Parathyroid adenoma (tissue), 2 donors: ENCODE data around the gene A1CF.

Experiments used
- H2AFZ ChIP-seq: fragments of 300-600 bp; sonication (generic); one replicate; pipeline ENCODE4 v1.7.0; 2017; ENCODE audit warnings: antibody characterized with exemption, mild to moderate bottlenecking
- H3K27ac ChIP-seq: fragments of 300-600 bp; sonication (generic); one replicate; pipeline ENCODE4 v1.7.0; 2017
- H3K27me3 ChIP-seq: fragments of 300-600 bp; sonication (generic); one replicate; pipeline ENCODE4 v1.7.0; 2017; ENCODE audit warnings: low read length; ENCODE audit not compliant: control insufficient read depth, insufficient read depth
- H3K36me3 ChIP-seq: fragments of 300-600 bp; sonication (generic); one replicate; pipeline ENCODE4 v1.7.0; 2017; ENCODE audit warnings: low read length; ENCODE audit not compliant: control insufficient read depth, insufficient read depth
- H3K4me1 ChIP-seq: fragments of 300-600 bp; sonication (generic); one replicate; pipeline ENCODE4 v1.7.0; 2017; ENCODE audit warnings: control low read depth
- H3K4me2 ChIP-seq: fragments of 300-600 bp; sonication (generic); one replicate; pipeline ENCODE4 v1.7.0; 2017; ENCODE audit warnings: low read length
- H3K4me3 ChIP-seq: fragments of 300-600 bp; sonication (generic); one replicate; pipeline ENCODE4 v1.7.0; 2017; ENCODE audit warnings: low read depth, low read length
- H3K79me2 ChIP-seq: fragments of 300-600 bp; sonication (generic); one replicate; pipeline ENCODE4 v1.7.0; 2017; ENCODE audit warnings: control low read depth
- H3K9ac ChIP-seq: fragments of 300-600 bp; sonication (generic); one replicate; pipeline ENCODE4 v1.7.0; 2017; ENCODE audit warnings: mild to moderate bottlenecking
- H3K9me3 ChIP-seq: fragments of 300-600 bp; sonication (generic); one replicate; pipeline ENCODE4 v1.7.0; 2017; ENCODE audit warnings: low read length; ENCODE audit not compliant: control insufficient read depth
- TF ChIP-seq, protein P1 (sequence below): fragments of 300-600 bp; sonication (generic); IDR thresholded peaks from one replicate; pipeline ENCODE4 v1.7.0; 2017; ENCODE audit warnings: antibody characterized with exemption, mild to moderate bottlenecking
- donor health status: primary hyperparathyroidism.

The A1CF gene

DNA sequence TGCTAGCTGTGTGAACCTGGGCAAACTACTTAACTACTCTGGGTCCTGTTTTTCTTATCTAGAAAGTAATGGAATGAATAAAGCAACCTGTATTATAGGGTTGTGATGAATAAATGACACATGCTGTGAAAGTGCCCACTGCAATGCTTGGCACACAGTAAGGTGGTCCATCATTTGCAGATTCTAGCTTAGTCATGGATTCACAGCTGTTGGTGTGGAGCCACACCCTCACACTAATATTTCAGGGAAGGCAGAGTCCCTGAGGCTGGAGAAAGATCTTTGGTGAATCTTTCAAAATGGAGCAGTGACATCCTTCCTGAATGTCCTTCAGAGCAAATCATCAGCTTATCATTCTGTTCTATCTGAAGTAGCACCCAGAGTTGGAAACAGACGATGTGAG, 60.6 kb downstream of the A1CF start:
- H3K79me2 ChIP-seq: no peaks in the 10 kb centered on the region
- no peak overlapping the region for H3K9ac ChIP-seq
- H2AFZ ChIP-seq: no peak overlapping the region
- no peaks in the 10 kb centered on the region for H3K27me3 ChIP-seq
- H3K27ac ChIP-seq: no peak overlapping the region
- H3K9me3 ChIP-seq: no peaks in the 10 kb centered on the region
- H3K4me2 ChIP-seq: no peak overlapping the region
- H3K36me3 ChIP-seq: no peaks in the 10 kb centered on the region
- TF ChIP-seq, protein P1, sequence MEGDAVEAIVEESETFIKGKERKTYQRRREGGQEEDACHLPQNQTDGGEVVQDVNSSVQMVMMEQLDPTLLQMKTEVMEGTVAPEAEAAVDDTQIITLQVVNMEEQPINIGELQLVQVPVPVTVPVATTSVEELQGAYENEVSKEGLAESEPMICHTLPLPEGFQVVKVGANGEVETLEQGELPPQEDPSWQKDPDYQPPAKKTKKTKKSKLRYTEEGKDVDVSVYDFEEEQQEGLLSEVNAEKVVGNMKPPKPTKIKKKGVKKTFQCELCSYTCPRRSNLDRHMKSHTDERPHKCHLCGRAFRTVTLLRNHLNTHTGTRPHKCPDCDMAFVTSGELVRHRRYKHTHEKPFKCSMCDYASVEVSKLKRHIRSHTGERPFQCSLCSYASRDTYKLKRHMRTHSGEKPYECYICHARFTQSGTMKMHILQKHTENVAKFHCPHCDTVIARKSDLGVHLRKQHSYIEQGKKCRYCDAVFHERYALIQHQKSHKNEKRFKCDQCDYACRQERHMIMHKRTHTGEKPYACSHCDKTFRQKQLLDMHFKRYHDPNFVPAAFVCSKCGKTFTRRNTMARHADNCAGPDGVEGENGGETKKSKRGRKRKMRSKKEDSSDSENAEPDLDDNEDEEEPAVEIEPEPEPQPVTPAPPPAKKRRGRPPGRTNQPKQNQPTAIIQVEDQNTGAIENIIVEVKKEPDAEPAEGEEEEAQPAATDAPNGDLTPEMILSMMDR: no peak
- H3K4me1 ChIP-seq: no peaks in the 10 kb centered on the region
- no peak overlapping the region for H3K4me3 ChIP-seq

DNA sequence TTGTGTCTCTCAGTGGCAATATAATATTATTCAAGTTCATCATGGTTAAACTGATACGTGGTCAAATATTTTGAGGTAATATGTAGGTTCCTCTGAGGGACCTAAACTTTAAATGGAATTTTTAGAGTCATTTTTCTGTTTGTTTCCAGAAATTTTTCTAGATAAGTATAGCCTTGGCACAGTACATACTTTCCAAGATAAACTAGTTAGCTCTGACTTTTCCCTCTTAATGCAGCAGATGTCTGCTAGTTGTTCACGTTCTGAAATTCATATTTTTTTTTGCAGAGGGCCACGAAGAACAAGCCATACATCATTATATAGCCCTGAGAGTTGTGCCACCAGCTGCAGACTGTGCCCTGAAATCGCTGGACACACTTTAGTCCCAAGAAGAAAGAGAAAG, 61.6 kb downstream of the A1CF start:
- no peaks in the 10 kb centered on the region for H3K27me3 ChIP-seq
- H3K4me2 ChIP-seq: no peak overlapping the region
- no peak overlapping the region for H3K4me3 ChIP-seq
- H3K79me2 ChIP-seq: no peaks in the 10 kb centered on the region
- H3K27ac ChIP-seq: no peak overlapping the region
- no peaks in the 10 kb centered on the region for H3K9me3 ChIP-seq
- no peak overlapping the region for H3K9ac ChIP-seq
- H3K36me3 ChIP-seq: no peaks in the 10 kb centered on the region
- no peaks in the 10 kb centered on the region for H3K4me1 ChIP-seq
- TF ChIP-seq, protein P1: no peak
- H2AFZ ChIP-seq: no peak overlapping the region

DNA sequence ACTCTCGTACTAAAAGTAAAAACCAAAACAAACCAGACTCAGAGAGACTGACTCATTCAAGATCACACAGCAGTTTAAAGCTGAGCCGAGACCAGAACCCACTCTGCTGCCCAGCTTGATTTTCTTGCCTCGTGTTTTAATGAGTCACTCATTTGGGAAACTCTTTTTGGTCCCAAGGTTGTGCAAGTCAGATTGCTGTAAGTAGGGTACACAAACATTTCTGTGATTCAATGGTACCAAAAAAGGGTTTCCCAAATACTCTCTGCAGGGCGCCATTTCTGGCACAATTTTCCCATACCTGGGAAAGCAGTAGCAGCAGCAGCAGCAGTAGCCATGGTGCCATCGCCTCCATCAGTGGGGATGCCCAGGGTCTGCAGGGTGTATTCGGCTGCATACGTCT, 75.8 kb downstream of the A1CF start:
- H3K9me3 ChIP-seq: no peaks in the 10 kb centered on the region
- H3K79me2 ChIP-seq: no peaks in the 10 kb centered on the region
- TF ChIP-seq, protein P1: no peak
- H3K27ac ChIP-seq: no peak overlapping the region
- H3K4me2 ChIP-seq: no peak overlapping the region
- H3K4me1 ChIP-seq: no peaks in the 10 kb centered on the region
- H3K27me3 ChIP-seq: no peaks in the 10 kb centered on the region
- no peak overlapping the region for H3K9ac ChIP-seq
- no peaks in the 10 kb centered on the region for H3K36me3 ChIP-seq
- no peak overlapping the region for H3K4me3 ChIP-seq
- H2AFZ ChIP-seq: no peak overlapping the region

DNA sequence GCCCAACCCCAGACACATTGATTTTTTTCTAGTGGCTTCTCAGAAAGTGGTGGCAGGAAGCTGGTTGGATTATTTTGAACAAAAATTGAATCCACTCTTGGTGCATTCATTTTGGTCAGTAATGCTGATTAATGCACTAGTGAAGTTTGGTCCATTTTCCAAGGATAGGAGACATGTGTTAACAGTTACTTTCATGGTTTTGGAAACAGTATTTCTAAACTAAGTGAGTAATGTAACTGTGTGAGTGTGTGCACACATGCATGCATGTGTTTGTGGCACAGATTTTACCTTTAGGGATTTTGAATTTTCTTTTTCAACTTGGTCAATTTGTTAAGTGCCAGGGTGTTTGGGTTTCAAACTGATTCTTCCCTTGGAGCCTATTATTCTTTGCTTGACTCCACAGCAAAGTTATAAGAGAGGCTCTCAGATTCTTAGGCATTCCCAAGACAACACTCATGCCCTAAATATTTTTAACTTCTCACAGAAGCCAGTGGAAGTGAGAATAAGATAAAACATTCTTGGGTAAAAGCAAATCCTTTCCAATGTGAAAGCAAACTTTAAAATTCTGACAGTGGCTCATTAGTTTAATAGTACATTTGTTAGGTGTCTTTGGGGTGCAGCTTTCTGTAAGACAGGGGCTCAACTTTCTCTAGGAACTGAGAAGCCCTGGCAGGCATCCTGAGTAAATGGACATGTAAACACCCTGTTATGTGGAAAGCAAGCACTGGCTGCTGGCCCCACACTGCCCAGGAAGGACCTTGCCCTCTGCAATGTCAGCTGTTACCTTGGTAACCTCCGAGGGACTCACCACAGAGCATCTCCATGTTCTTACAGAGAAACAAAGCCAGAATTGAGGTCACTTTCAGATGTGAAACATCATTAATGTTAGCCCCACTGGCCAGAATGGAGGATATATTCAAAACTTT, 77.3 kb downstream of the A1CF start:
- H3K4me3 ChIP-seq: no peak overlapping the region
- H3K9ac ChIP-seq: no peak overlapping the region
- no peaks in the 10 kb centered on the region for H3K27me3 ChIP-seq
- no peaks in the 10 kb centered on the region for H3K4me1 ChIP-seq
- no peaks in the 10 kb centered on the region for H3K36me3 ChIP-seq
- H3K4me2 ChIP-seq: no peak overlapping the region
- H3K79me2 ChIP-seq: no peaks in the 10 kb centered on the region
- no peak overlapping the region for H3K27ac ChIP-seq
- no peaks in the 10 kb centered on the region for H3K9me3 ChIP-seq
- H2AFZ ChIP-seq: no peak overlapping the region
- TF ChIP-seq, protein P1: no peak
